Hepatocyte (in vitro differentiated cells): ENCODE measurements around the gene PIGV. TPM values are rescaled to one million over a fixed set of nuclear protein-coding genes. Genes with fewer than 3 reads are reported as not detected.
"Not testable (repeated sequence)": the region's sequence is repeated elsewhere in the genome, so short reads cannot be mapped to it uniquely, and the experiment has no call there.

Source experiments
- DNase-seq: peaks from one replicate; pipeline ENCODE4 v3.0.0-alpha.2; 2016; ENCODE audit warnings: low spot score
- H2AFZ ChIP-seq: fragments of 200-600 bp; sonication (generic); 2 replicates; pipeline ENCODE4 v1.6.0; 2016; ENCODE audit warnings: antibody characterized with exemption, mild to moderate bottlenecking
- H3K27ac ChIP-seq: fragments of 200-600 bp; sonication (generic); 2 replicates; pipeline ENCODE4 v1.5.1; 2016; ENCODE audit warnings: mild to moderate bottlenecking
- H3K27me3 ChIP-seq: fragments of 200-600 bp; sonication (generic); 2 replicates; pipeline ENCODE4 v1.6.1; 2016
- H3K36me3 ChIP-seq: fragments of 200-600 bp; sonication (generic); replicated peaks from 2 replicates; pipeline ENCODE4 v1.5.1; 2016; ENCODE audit warnings: low read depth; ENCODE audit not compliant: insufficient read depth
- H3K4me1 ChIP-seq: fragments of 200-600 bp; sonication (generic); 2 replicates; pipeline ENCODE4 v1.5.1; 2016; ENCODE audit warnings: mild to moderate bottlenecking, moderate library complexity; ENCODE audit not compliant: insufficient read depth
- H3K4me2 ChIP-seq: fragments of 200-600 bp; sonication (generic); 2 replicates; pipeline ENCODE4 v1.6.0; 2016
- H3K4me3 ChIP-seq: fragments of 200-600 bp; sonication (generic); 2 replicates; pipeline ENCODE4 v1.5.1; 2016; ENCODE audit warnings: mild to moderate bottlenecking
- H3K79me2 ChIP-seq: fragments of 200-600 bp; sonication (generic); 2 replicates; pipeline ENCODE4 v1.6.0; 2017; ENCODE audit warnings: mild to moderate bottlenecking
- H3K9me2 ChIP-seq: fragments of 200-600 bp; sonication (generic); replicated peaks from 2 replicates; pipeline ENCODE4 v1.6.0; 2017; ENCODE audit warnings: mild to moderate bottlenecking; ENCODE audit not compliant: insufficient read depth
- H3K9me3 ChIP-seq: fragments of 200-600 bp; sonication (generic); 2 replicates; pipeline ENCODE4 v1.5.1; 2016; ENCODE audit warnings: low read depth, mild to moderate bottlenecking
- H4K20me1 ChIP-seq: fragments of 200-600 bp; sonication (generic); 2 replicates; pipeline ENCODE4 v1.6.0; 2016; ENCODE audit warnings: mild to moderate bottlenecking; ENCODE audit not compliant: insufficient read depth, poor library complexity, severe bottlenecking
- EZH2 ChIP-seq: fragments of 200-600 bp; sonication (generic); IDR thresholded peaks from 2 replicates; pipeline ENCODE4 v1.6.1; 2016; ENCODE audit warnings: antibody characterized with exemption, mild to moderate bottlenecking, borderline replicate concordance
- EZH2phosphoT487 ChIP-seq: fragments of 200-600 bp; sonication (generic); IDR thresholded peaks from one replicate; pipeline ENCODE4 v1.6.1; 2018; ENCODE audit warnings: antibody characterized with exemption, mild to moderate bottlenecking, low read depth, moderate library complexity; ENCODE audit not compliant: unreplicated experiment, severe bottlenecking
- WGBS: methylation state at CpG from one replicate; pipeline ENCODE4 v1.1.6; 2016; ENCODE audit warnings: low lambda C conversion rate; ENCODE audit errors: missing lambda C conversion rate; 5-methylcytosine and 5-hydroxymethylcytosine counted together
- polyA plus RNA-seq: library from polyadenylated mRNA; unstranded; fragments of >200 nt; fragmentation: Nextera tagmentation; extraction: Ambion mirVana; gene quantifications from 2 replicates; pipeline ENCODE4 v1.2.1, GENCODE V29; 2016
- total RNA-seq: library from RNA; depleted of rRNA; stranded (reverse); fragments of >200 nt; gene quantifications from 2 replicates; pipeline ENCODE4 v1.2.3, GENCODE V29; 2014
- TF ChIP-seq, protein P1 (sequence below): fragments of 200-600 bp; sonication (generic); IDR thresholded peaks from 2 replicates; pipeline ENCODE4 v1.5.1; 2016; ENCODE audit warnings: antibody characterized with exemption, mild to moderate bottlenecking; ENCODE audit not compliant: poor library complexity

PIGV gene
- total and polyA plus RNA-seq, 2 experiments from 2014 or later: 21.2 to 22.0 TPM

DNA sequence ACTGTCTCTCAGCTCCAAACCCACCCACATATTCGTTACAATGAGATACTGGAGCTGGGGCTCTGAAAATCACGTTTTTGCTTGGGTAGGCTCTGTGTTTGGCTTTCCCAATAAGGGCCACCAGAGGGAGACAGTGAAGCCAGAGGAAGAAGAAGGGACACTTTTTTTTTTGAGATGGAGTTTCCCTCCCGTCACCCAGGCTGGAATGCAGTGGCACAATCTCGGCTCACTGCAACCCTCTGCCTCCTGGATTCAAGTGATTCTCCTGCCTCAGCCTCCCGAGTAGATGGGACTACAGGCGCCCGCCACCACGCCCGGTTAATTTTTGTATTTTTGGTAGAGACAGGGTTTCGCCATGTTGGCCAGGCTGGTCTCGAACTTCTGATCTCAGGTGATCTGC, 22.4 kb downstream of the PIGV start:
- H3K27ac ChIP-seq, H2AFZ ChIP-seq, H3K4me3 ChIP-seq, H3K4me1 ChIP-seq, H3K9me3 ChIP-seq, H3K4me2 ChIP-seq, H3K36me3 ChIP-seq, H3K9me2 ChIP-seq, H3K27me3 ChIP-seq, H4K20me1 ChIP-seq, H3K79me2 ChIP-seq: not testable (repeated sequence)
- TF ChIP-seq, protein P1, sequence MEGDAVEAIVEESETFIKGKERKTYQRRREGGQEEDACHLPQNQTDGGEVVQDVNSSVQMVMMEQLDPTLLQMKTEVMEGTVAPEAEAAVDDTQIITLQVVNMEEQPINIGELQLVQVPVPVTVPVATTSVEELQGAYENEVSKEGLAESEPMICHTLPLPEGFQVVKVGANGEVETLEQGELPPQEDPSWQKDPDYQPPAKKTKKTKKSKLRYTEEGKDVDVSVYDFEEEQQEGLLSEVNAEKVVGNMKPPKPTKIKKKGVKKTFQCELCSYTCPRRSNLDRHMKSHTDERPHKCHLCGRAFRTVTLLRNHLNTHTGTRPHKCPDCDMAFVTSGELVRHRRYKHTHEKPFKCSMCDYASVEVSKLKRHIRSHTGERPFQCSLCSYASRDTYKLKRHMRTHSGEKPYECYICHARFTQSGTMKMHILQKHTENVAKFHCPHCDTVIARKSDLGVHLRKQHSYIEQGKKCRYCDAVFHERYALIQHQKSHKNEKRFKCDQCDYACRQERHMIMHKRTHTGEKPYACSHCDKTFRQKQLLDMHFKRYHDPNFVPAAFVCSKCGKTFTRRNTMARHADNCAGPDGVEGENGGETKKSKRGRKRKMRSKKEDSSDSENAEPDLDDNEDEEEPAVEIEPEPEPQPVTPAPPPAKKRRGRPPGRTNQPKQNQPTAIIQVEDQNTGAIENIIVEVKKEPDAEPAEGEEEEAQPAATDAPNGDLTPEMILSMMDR: peak; percentile 65
- peak; percentile 77 for DNase-seq
- WGBS: 67% methylated on average over 11 of the region's 11 CpGs

DNA sequence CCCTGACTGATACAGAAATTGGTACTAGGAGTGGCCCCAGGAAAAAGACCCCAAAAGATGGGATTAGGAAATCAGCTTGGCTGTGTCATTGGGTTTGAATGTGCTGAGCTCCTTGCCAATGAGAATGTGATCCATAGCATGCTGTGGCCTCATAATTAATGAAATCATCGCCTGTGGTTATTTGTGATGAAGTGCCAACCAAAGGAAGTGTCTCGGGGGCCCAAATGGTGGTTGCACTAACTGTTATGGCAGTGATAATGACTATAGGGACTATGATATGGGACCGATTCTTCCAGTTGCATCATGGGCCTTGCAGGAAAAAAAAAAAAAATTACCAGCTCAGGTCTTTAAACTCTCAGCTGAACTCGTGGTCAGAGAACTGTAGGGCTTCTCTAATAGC, 23.3 kb downstream of the PIGV start:
- no peaks in the 10 kb centered on the region for H3K9me3 ChIP-seq
- DNase-seq: no peak
- H3K9me2 ChIP-seq: no peaks in the 10 kb centered on the region
- no peak for TF ChIP-seq EZH2
- TF ChIP-seq EZH2phosphoT487: no peak
- TF ChIP-seq, protein P1: no peak
- H3K36me3 ChIP-seq: no peaks in the 10 kb centered on the region
- H3K4me3 ChIP-seq: no peak overlapping the region
- no peaks in the 10 kb centered on the region for H3K79me2 ChIP-seq
- WGBS: 84% methylated on average over 4 of the region's 4 CpGs
- no peaks in the 10 kb centered on the region for H4K20me1 ChIP-seq
- H3K4me2 ChIP-seq: no peak overlapping the region
- no peaks in the 10 kb centered on the region for H3K27me3 ChIP-seq
- H2AFZ ChIP-seq: no peak overlapping the region
- no peak overlapping the region for H3K27ac ChIP-seq
- H3K4me1 ChIP-seq: no peaks in the 10 kb centered on the region

DNA sequence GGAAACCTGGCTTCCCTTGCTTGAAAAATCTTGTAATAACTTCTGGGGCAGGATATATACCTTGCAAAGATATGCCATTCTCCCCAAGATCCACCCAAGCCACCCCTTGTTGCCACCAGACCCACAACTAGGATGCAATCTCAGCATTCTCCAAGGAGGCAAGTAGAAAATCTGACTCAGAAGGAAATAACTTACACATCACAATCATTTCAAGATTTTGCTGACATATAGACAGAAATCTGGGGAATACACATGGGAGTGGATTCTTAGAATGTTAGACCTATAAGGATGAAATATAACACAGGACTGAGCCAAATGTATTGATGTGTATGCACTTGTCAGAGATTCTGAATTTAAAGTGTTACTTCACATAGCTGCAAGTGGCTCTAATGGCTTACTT, 24.0 kb downstream of the PIGV start:
- H3K4me3 ChIP-seq: no peak overlapping the region
- no peaks in the 10 kb centered on the region for H4K20me1 ChIP-seq
- no peak overlapping the region for H2AFZ ChIP-seq
- H3K4me2 ChIP-seq: no peak overlapping the region
- H3K27ac ChIP-seq: no peak overlapping the region
- no peaks in the 10 kb centered on the region for H3K36me3 ChIP-seq
- H3K27me3 ChIP-seq: no peaks in the 10 kb centered on the region
- DNase-seq: no peak
- TF ChIP-seq EZH2phosphoT487 (no peak), EZH2 (no peak)
- TF ChIP-seq, protein P1: no peak
- H3K4me1 ChIP-seq: no peaks in the 10 kb centered on the region
- no peaks in the 10 kb centered on the region for H3K9me3 ChIP-seq
- H3K79me2 ChIP-seq: no peaks in the 10 kb centered on the region
- H3K9me2 ChIP-seq: no peaks in the 10 kb centered on the region

DNA sequence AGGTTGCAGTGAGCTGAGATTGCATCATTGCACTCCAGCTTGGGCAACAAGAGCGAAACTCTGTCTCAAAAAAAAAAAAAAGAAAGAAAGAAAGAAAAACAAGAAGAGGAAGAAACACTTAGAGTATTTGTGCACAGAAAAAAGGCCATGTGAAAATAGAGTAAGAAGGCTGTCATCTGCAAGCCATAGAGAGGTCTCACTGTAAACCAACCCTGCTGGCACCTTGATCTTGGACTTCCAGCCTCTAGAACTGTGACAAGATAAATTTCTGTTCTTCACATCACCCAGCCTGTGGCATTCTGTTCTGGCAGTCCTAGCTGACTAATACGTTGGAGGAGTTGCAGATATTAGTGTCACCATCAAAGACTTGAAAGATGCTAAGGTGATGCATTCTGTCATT, 26.6 kb downstream of the PIGV start:
- Histone ChIP-seq H3K4me2 (no peak overlapping the region), H2AFZ (no peak overlapping the region), H3K27ac (no peak overlapping the region), H4K20me1 (no peaks in the 10 kb centered on the region), H3K9me2 (no peaks in the 10 kb centered on the region), H3K27me3 (no peaks in the 10 kb centered on the region), H3K36me3 (no peaks in the 10 kb centered on the region), H3K4me3 (no peak overlapping the region), H3K4me1 (no peaks in the 10 kb centered on the region), H3K79me2 (no peaks in the 10 kb centered on the region), H3K9me3 (no peaks in the 10 kb centered on the region)
- TF ChIP-seq EZH2phosphoT487 (no peak), EZH2 (no peak)
- TF ChIP-seq, protein P1: no peak
- 98% methylated on average over 2 of the region's 2 CpGs for WGBS
- DNase-seq: no peak
